ENCODE results near the gene ADAMTS17.

GRCh38 chr15:100334456-100334855 is 7.3 kb downstream of the ADAMTS17 start:
- TF ChIP-seq CTCF (IDR thresholded peaks at IDR 0.05) (no peak), EZH2 (IDR thresholded peaks at IDR 0.05) (no peak)

Data from neural progenitor cell (in vitro differentiated cells).